Measurements from ENCODE around the gene RGS8. TPM values are rescaled to one million over a fixed set of nuclear protein-coding genes. Genes with fewer than 3 reads are reported as not detected.

Gene RGS8
- total RNA-seq, 1 donor from 2014 or later, result 0.17 TPM

DNA sequence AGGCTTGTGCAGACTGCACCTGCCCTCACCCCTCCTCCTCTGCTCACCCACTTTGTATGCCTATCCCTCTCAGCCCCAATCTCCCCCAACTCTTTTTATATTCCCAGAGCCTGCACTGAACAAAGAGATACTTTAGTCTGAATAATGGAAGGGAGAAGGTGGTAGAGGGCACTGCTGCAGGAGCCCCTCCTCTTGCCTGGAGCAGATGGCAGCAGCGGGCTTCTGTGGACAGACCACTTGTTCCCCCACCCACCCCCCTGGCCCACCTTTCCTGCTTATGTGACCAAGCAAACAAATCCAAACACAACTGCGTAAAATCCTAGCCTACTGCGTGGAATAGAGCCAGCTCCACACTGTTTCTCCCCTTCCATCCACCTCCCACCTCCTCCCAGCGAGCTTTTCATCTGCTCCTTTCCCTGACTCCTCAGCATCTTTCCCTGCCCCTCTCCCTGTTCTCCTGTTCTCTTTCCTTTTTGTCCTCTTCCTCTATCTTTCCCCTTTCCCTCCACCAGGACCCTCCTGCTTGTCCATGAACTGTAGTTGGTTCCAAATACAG, 27.5 kb downstream of the RGS8 start:
- no peaks in the 10 kb centered on the region for H3K4me1 Mint-ChIP-seq (ENCODE audit: low read depth)
- no peak for DNase-seq (ENCODE audit: low spot score)
- H3K27ac Mint-ChIP-seq (ENCODE audit: unreplicated experiment), result no peak overlapping the region
- H3K27me3 Mint-ChIP-seq (ENCODE audit: low read depth), result peaks cover 6% of the 10 kb centered on the region
- H3K36me3 Mint-ChIP-seq (ENCODE audit: low read depth), result no peaks in the 10 kb centered on the region
- TF ChIP-seq, protein P1, sequence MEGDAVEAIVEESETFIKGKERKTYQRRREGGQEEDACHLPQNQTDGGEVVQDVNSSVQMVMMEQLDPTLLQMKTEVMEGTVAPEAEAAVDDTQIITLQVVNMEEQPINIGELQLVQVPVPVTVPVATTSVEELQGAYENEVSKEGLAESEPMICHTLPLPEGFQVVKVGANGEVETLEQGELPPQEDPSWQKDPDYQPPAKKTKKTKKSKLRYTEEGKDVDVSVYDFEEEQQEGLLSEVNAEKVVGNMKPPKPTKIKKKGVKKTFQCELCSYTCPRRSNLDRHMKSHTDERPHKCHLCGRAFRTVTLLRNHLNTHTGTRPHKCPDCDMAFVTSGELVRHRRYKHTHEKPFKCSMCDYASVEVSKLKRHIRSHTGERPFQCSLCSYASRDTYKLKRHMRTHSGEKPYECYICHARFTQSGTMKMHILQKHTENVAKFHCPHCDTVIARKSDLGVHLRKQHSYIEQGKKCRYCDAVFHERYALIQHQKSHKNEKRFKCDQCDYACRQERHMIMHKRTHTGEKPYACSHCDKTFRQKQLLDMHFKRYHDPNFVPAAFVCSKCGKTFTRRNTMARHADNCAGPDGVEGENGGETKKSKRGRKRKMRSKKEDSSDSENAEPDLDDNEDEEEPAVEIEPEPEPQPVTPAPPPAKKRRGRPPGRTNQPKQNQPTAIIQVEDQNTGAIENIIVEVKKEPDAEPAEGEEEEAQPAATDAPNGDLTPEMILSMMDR (IDR thresholded peaks at IDR 0.05), result no peak
- no peak overlapping the region for H3K4me3 Mint-ChIP-seq (ENCODE audit: unreplicated experiment)
- H3K9me3 Mint-ChIP-seq (ENCODE audit: low read depth), result no peaks in the 10 kb centered on the region

DNA sequence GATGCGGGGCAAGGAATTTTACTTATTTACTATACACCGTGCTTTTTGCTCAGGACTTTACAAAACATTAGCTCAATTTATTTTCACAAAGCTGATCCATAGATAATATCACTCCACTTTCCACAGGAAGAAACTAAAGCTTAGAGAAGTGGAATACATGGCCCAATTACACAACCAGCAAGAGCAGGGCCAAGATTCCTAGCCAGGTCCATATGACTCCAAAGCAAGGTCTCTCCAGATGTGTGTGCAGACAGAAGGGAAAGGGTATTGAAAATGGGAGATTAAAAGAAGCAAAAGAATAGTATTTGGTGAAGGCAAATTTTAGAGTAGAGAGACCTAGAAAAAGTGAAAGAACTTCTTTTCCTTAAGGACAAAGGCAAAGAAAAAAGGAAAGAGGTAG, 30.4 kb downstream of the RGS8 start:
- no peaks in the 10 kb centered on the region for H3K4me1 Mint-ChIP-seq (ENCODE audit: low read depth)
- H3K9me3 Mint-ChIP-seq (ENCODE audit: low read depth), result no peaks in the 10 kb centered on the region
- peaks cover 6% of the 10 kb centered on the region for H3K27me3 Mint-ChIP-seq (ENCODE audit: low read depth)
- no peak for DNase-seq (ENCODE audit: low spot score)
- H3K36me3 Mint-ChIP-seq (ENCODE audit: low read depth), result no peaks in the 10 kb centered on the region
- TF ChIP-seq, protein P1 (IDR thresholded peaks at IDR 0.05), result no peak
- H3K4me3 Mint-ChIP-seq (ENCODE audit: unreplicated experiment), result no peak overlapping the region
- no peak overlapping the region for H3K27ac Mint-ChIP-seq (ENCODE audit: unreplicated experiment)

DNA sequence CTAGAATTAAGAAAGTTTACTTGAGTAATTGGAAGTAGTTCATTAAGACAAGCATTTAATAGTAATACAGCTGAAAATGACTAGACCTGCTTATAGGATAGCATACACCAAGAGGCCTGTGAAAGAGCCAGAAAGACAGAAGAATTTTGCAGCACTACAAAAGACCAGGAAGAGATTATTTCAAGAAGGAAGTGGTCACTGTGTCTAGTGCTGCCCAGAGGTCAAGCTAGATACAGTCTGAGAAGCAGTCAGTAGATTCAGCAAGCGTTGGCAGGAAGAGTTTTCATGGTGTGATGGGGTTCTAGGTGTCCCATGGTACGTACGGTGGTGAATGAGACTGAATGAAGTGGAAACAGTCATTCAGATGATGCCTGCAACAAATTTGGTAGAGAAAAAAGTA, 31.5 kb downstream of the RGS8 start:
- no peak for DNase-seq (ENCODE audit: low spot score)
- H3K36me3 Mint-ChIP-seq (ENCODE audit: low read depth), result no peaks in the 10 kb centered on the region
- peaks cover 8% of the 10 kb centered on the region for H3K27me3 Mint-ChIP-seq (ENCODE audit: low read depth)
- no peak overlapping the region for H3K27ac Mint-ChIP-seq (ENCODE audit: unreplicated experiment)
- no peak overlapping the region for H3K4me3 Mint-ChIP-seq (ENCODE audit: unreplicated experiment)
- H3K4me1 Mint-ChIP-seq (ENCODE audit: low read depth), result no peaks in the 10 kb centered on the region
- TF ChIP-seq, protein P1 (IDR thresholded peaks at IDR 0.05), result no peak
- H3K9me3 Mint-ChIP-seq (ENCODE audit: low read depth), result no peaks in the 10 kb centered on the region

DNA sequence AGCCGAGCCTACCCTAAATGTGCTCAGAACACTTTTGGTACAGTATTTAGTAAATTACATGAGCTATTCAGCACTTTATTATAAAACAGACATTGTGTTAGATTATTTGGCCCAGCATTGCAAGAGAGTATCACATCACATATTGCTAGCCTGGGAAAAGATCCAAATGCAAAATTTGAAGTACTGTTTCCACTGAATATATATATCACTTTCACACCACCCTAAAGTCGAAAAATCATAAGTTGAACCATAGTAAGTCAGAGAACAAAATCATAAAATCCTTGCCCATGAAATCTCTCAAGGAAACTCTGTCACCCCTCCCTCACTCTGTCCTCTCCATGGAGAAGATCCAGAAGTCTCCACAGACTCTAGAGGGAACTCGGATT, 33.1 kb downstream of the RGS8 start:
- Mint-ChIP-seq H3K9me3 (ENCODE audit: low read depth) (no peaks in the 10 kb centered on the region), H3K4me3 (ENCODE audit: unreplicated experiment) (no peak overlapping the region), H3K4me1 (ENCODE audit: low read depth) (no peaks in the 10 kb centered on the region), H3K27ac (ENCODE audit: unreplicated experiment) (no peak overlapping the region), H3K27me3 (ENCODE audit: low read depth) (peaks cover 2% of the 10 kb centered on the region), H3K36me3 (ENCODE audit: low read depth) (no peaks in the 10 kb centered on the region)
- TF ChIP-seq, protein P1 (IDR thresholded peaks at IDR 0.05), result no peak
- no peak for DNase-seq (ENCODE audit: low spot score)

DNA sequence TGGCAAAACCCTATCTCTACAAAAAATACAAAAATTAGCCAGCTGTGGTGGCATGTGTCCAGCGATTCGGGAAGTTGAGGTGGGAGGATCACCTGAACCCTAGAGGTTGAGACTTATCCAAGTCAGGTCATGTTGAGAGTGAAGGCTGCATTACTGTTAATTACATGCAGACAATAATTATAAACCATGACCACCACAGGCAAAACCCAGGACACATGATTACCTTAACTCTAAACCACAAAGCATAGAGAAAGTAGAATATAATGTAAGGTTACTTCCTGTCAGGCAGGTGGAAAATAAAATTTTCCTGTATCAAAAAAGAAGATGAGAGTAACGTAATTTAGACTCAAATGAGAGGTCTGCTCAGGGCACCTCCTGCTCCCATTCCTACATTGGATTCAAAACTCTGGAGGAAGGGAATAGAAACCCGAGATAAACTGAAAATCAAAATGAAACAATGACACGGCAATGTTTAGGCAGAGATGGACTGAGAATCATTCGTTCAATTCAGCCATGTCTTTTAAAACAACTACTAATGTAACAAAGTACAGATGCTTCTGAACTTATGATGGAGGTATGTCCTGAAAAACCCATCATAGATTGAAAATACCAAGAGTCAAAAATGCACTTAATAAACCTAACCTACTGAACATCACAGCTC, 33.6 kb downstream of the RGS8 start:
- no peak for DNase-seq (ENCODE audit: low spot score)
- Mint-ChIP-seq H3K27me3 (ENCODE audit: low read depth) (peaks cover 2% of the 10 kb centered on the region), H3K36me3 (ENCODE audit: low read depth) (no peaks in the 10 kb centered on the region), H3K27ac (ENCODE audit: unreplicated experiment) (no peak overlapping the region), H3K9me3 (ENCODE audit: low read depth) (no peaks in the 10 kb centered on the region), H3K4me3 (ENCODE audit: unreplicated experiment) (no peak overlapping the region), H3K4me1 (ENCODE audit: low read depth) (no peaks in the 10 kb centered on the region)
- TF ChIP-seq, protein P1 (IDR thresholded peaks at IDR 0.05), result no peak
